Measurements from ENCODE around the gene TSTD2.

The TSTD2 gene

GRCh38 chr9:97658707-97659106 lies 25.5 kb upstream of the TSTD2 start:
- H3K4me3 ChIP-seq (ENCODE audit: control insufficient read depth, low read depth, low read length): no peak overlapping the region
- TF ChIP-seq CTCF (IDR thresholded peaks at IDR 0.05; ENCODE audit: control insufficient read depth, insufficient read depth, low read depth, low read length, missing control alignments): no peak
- no peak for DNase-seq (ENCODE audit: low read depth)

- H3K4me3 ChIP-seq (ENCODE audit: control insufficient read depth, low read depth, low read length): no peak overlapping the region
- DNase-seq (ENCODE audit: low read depth): no peak
- TF ChIP-seq CTCF (IDR thresholded peaks at IDR 0.05; ENCODE audit: control insufficient read depth, insufficient read depth, low read depth, low read length, missing control alignments): no peak
Observed at GRCh38 chr9:97651646-97652045, 18.5 kb upstream of the TSTD2 start.

DNA sequence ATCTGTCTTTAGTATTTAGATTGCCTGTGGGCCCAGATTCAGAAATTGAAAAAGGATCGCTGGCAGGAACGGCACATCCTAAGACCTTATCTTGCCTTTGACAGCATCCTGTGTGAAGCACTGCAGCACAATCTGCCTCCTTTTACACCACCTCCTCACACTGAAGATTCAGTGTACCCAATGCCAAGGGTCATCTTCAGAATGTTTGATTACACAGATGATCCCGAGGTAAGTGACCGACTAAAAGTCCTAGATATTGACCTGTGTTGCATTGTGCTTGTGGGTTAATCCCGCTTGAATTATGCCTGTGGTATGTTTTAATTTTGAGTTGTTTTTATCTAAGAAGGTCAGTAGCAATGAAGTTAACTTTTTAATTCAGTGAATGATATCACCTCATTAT lies 14.8 kb upstream of the TSTD2 start:
- no peak for DNase-seq (ENCODE audit: low read depth)
- TF ChIP-seq CTCF (IDR thresholded peaks at IDR 0.05; ENCODE audit: control insufficient read depth, insufficient read depth, low read depth, low read length, missing control alignments): no peak
- H3K4me3 ChIP-seq (ENCODE audit: control insufficient read depth, low read depth, low read length): no peak overlapping the region

- TF ChIP-seq CTCF (IDR thresholded peaks at IDR 0.05; ENCODE audit: control insufficient read depth, insufficient read depth, low read depth, low read length, missing control alignments): no peak
- DNase-seq (ENCODE audit: low read depth): no peak
- no peak overlapping the region for H3K4me3 ChIP-seq (ENCODE audit: control insufficient read depth, low read depth, low read length)
Observed at GRCh38 chr9:97645720-97646119, 12.6 kb upstream of the TSTD2 start.

DNA sequence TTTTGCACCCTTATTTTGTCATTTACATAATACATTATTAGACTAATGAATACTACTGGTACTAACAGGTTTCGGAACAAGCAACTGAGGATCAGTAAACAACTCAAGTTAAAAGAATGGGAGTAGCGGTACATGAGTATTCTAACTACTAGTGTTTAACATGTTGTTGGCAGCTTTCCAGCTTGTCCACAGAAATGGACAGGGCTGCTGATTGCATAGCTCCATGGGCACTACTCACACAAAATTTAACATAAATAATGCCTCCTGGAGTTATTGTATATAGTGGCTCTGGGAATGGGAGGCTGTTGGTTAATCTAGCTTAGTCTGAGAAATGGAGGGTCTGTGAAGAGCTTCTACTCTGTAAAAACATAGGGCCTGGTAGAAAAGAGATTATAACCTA lies 7.2 kb upstream of the TSTD2 start:
- DNase-seq (ENCODE audit: low read depth): no peak
- no peak overlapping the region for H3K4me3 ChIP-seq (ENCODE audit: control insufficient read depth, low read depth, low read length)
- no peak for TF ChIP-seq CTCF (IDR thresholded peaks at IDR 0.05; ENCODE audit: control insufficient read depth, insufficient read depth, low read depth, low read length, missing control alignments)

- H3K4me3 ChIP-seq (ENCODE audit: control insufficient read depth, low read depth, low read length): no peak overlapping the region
- no peak for DNase-seq (ENCODE audit: low read depth)
- TF ChIP-seq CTCF (IDR thresholded peaks at IDR 0.05; ENCODE audit: control insufficient read depth, insufficient read depth, low read depth, low read length, missing control alignments): peak; percentile 14
Observed at GRCh38 chr9:97638666-97639065, 5.5 kb upstream of the TSTD2 start.

- TF ChIP-seq CTCF (IDR thresholded peaks at IDR 0.05; ENCODE audit: control insufficient read depth, insufficient read depth, low read depth, low read length, missing control alignments): no peak
- H3K4me3 ChIP-seq (ENCODE audit: control insufficient read depth, low read depth, low read length): no peak overlapping the region
- DNase-seq (ENCODE audit: low read depth): no peak
Observed at GRCh38 chr9:97636903-97637302, 3.7 kb upstream of the TSTD2 start.
